Measurements from ENCODE around the gene CDC123. TPM values are rescaled to one million over a fixed set of nuclear protein-coding genes. Genes with fewer than 3 reads are reported as not detected.

Gene CDC123
- total and polyA plus RNA-seq, 2 donors from 2014 or later: 47.7 to 50.2 TPM

DNA sequence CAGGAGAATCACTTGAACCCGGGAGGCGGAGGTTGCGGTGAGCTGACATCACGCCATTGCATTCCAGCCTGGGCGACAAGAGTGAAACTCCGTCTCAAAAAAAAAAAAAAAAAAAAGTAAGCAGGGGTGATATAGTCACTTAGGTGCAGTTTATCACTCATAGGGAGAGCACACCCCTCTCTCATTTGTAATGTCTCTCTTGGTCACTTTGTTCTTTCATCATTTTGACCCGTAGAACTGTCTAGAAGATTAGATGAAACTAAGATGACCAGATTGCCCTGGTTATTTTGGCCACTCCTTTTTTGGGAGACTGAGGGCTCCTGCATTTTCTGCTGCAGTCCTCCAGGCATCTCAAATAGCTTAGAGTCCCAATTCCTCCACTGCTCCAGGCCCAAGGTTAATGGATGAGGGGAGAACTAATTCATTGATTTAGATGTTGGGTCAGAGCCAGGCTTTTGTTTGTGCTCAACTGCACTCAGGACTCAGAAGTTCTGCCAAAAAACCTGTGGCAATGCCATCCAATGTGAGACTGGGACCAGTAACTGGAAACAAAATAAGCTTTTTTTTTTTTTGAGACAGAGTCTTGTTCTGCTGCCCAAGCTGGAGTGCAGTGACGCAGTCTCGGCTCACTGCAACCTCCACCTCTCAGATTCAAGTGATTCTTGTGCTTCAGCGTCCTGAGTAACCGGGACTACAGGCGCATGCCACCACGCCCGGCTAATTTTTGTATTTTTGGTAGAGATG, 103.4 kb downstream of the CDC123 start:
- Histone ChIP-seq H3K27me3 (ENCODE audit: control insufficient read depth, insufficient read depth, low read length) (no peaks in the 10 kb centered on the region), H3K4me3 (ENCODE audit: low read length in 3 of 3) (no peak overlapping the region), H3K9me3 (ENCODE audit: control insufficient read depth in 2 of 3, insufficient read depth in 1 of 3, low read length in 3 of 3) (no peaks in the 10 kb centered on the region), H3K4me1 (ENCODE audit: control insufficient read depth in 2 of 3, insufficient read depth in 2 of 3, low read depth in 1 of 3, low read length in 3 of 3) (no peaks in the 10 kb centered on the region), H3K9ac (ENCODE audit: low read length in 3 of 3) (no peak overlapping the region), H3K27ac (ENCODE audit: low read depth in 2 of 2, low read length in 2 of 2) (no peak overlapping the region), H3K36me3 (ENCODE audit: control insufficient read depth in 2 of 3, insufficient read depth in 3 of 3, low read length in 3 of 3) (no peaks in the 10 kb centered on the region)
- intact Hi-C loops (cut with DNase I): no loop called here
- TF ChIP-seq, protein P1, sequence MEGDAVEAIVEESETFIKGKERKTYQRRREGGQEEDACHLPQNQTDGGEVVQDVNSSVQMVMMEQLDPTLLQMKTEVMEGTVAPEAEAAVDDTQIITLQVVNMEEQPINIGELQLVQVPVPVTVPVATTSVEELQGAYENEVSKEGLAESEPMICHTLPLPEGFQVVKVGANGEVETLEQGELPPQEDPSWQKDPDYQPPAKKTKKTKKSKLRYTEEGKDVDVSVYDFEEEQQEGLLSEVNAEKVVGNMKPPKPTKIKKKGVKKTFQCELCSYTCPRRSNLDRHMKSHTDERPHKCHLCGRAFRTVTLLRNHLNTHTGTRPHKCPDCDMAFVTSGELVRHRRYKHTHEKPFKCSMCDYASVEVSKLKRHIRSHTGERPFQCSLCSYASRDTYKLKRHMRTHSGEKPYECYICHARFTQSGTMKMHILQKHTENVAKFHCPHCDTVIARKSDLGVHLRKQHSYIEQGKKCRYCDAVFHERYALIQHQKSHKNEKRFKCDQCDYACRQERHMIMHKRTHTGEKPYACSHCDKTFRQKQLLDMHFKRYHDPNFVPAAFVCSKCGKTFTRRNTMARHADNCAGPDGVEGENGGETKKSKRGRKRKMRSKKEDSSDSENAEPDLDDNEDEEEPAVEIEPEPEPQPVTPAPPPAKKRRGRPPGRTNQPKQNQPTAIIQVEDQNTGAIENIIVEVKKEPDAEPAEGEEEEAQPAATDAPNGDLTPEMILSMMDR (IDR thresholded peaks at IDR 0.05; ENCODE audit: borderline replicate concordance, extremely low read depth, insufficient read depth): no peak
- DNase-seq: no peak
- no peak for FAIRE-seq

Other genes with a start within 250 kb of the CDC123 start
- gene UPF2, start 153.4 kb upstream of the CDC123 start, total RNA-seq: 19.4 TPM
- 8.4 TPM for gene UPF2, start 153.4 kb upstream of the CDC123 start, polyA plus RNA-seq (ENCODE audit: insufficient read depth, low read depth, low replicate concordance)
- gene DHTKD1, start 127.2 kb upstream of the CDC123 start, total RNA-seq: 28.0 TPM
- gene DHTKD1, start 127.2 kb upstream of the CDC123 start, polyA plus RNA-seq (ENCODE audit: insufficient read depth, low read depth, low replicate concordance): 21.5 TPM
- gene SEC61A2, start 66.5 kb upstream of the CDC123 start, total RNA-seq: 8.9 TPM
- gene SEC61A2, start 66.5 kb upstream of the CDC123 start, polyA plus RNA-seq (ENCODE audit: insufficient read depth, low read depth, low replicate concordance): 3.6 TPM
- 48.3 TPM for gene NUDT5, start 297 bp upstream of the CDC123 start, total RNA-seq
- 78.2 TPM for gene NUDT5, start 297 bp upstream of the CDC123 start, polyA plus RNA-seq (ENCODE audit: insufficient read depth, low read depth, low replicate concordance)
- 13.7 TPM for gene CAMK1D, start 153.4 kb downstream of the CDC123 start, total RNA-seq
- 1.1 TPM for gene CAMK1D, start 153.4 kb downstream of the CDC123 start, polyA plus RNA-seq (ENCODE audit: insufficient read depth, low read depth, low replicate concordance)